Measurements from ENCODE around the gene APPBP2. TPM values are rescaled to one million over a fixed set of nuclear protein-coding genes. Genes with fewer than 3 reads are reported as not detected.

Gene APPBP2
- total and polyA plus RNA-seq, 2 of the 8 experiments (the other 6 are each of a cell fraction or from before 2014, with no cell fraction given) = 3.3 to 18.0 TPM

- no peak overlapping the region for H3K4me2 ChIP-seq (ENCODE audit: insufficient read depth in 1 of 2, low read depth in 2 of 2, low read length in 2 of 2)
- ChIA-PET POLR2A (ENCODE audit: partially characterized antibody) (no interaction called here), CTCF (ENCODE audit: partially characterized antibody) (interaction anchor here (0.6 to 1.3 kb wide), 2 partner anchors 19 to 196 kb away, joined by 3 read pairs; no protein-coding TSS in a partner anchor)
- FAIRE-seq (no peak), DNase-seq (ENCODE audit: low read depth in 1 of 2, low spot score in 2 of 2) (no peak)
- H3K4me3 ChIP-seq (ENCODE audit: extremely low read depth in 1 of 4, insufficient read depth in 2 of 4, low read depth in 3 of 4, low read length in 4 of 4) = no peak overlapping the region
- no peaks in the 10 kb centered on the region for H4K20me1 ChIP-seq (replicated peaks in 1 of 2; ENCODE audit: control insufficient read depth in 1 of 2, insufficient read depth in 2 of 2, low read length in 2 of 2)
- no peak overlapping the region for H3K18ac ChIP-seq (ENCODE audit: extremely low read depth, low read length)
- no peak overlapping the region for H2BK120ac ChIP-seq (replicated peaks; ENCODE audit: low read depth, low read length)
- 100% methylated on average over 4 of the region's 4 CpGs; no CpG with 5 or more reads in 1 of the 2 experiments for WGBS, 2 experiments (ENCODE audit: extremely low coverage in 1 of 2, insufficient coverage in 1 of 2, insufficient read length in 1 of 2, insufficient replicate concordance in 2 of 2, low coverage in 1 of 2, low lambda C conversion rate in 2 of 2, missing lambda C conversion rate in 1 of 2)
- no peak overlapping the region for H2AK5ac ChIP-seq (ENCODE audit: low read depth, low read length)
- H4K91ac ChIP-seq (replicated peaks; ENCODE audit: insufficient read length, low read length) = no peak overlapping the region
- H3K27me3 ChIP-seq (replicated peaks in 1 of 4; ENCODE audit: control insufficient read depth in 3 of 4, extremely low read depth in 1 of 4, insufficient read depth in 3 of 4, low read length in 3 of 4) = no peaks in the 10 kb centered on the region
- no peak overlapping the region for H2BK20ac ChIP-seq (ENCODE audit: low read length)
- no peak overlapping the region for H3K56ac ChIP-seq (replicated peaks; ENCODE audit: insufficient read length, low read depth, low read length)
- H3K9ac ChIP-seq (replicated peaks in 1 of 4; ENCODE audit: extremely low read depth in 1 of 4, low read depth in 3 of 4, low read length in 3 of 4) = no peak overlapping the region
- H2BK5ac ChIP-seq (ENCODE audit: low read depth, low read length) = no peak overlapping the region
- H3K23ac ChIP-seq (ENCODE audit: insufficient read length) = no peak overlapping the region
- H3K79me1 ChIP-seq (ENCODE audit: low read depth, low read length) = no peaks in the 10 kb centered on the region
- no peak for TF ChIP-seq HDAC2 (IDR thresholded peaks at IDR 0.05; ENCODE audit: borderline replicate concordance in 1 of 2, low read depth in 2 of 2, low read length in 2 of 2)
- peaks cover 6 to 9% of the 10 kb centered on the region in 2 experiments; a peak in 1 of 4 replicates for H3K9me3 ChIP-seq (ENCODE audit: insufficient read depth in 2 of 2, low read depth in 1 of 2, low read length in 1 of 2)
- no peak overlapping the region for H2BK15ac ChIP-seq (ENCODE audit: low read length)
- no peak overlapping the region for H3K27ac ChIP-seq (ENCODE audit: low read depth, low read length)
- no peak overlapping the region for H2BK12ac ChIP-seq (ENCODE audit: low read depth, low read length)
- H3K79me2 ChIP-seq (ENCODE audit: control insufficient read depth in 1 of 2, insufficient read depth in 2 of 2, low read length in 2 of 2) = no peaks in the 10 kb centered on the region
- H3K23me2 ChIP-seq (ENCODE audit: low read depth, low read length) = no peaks in the 10 kb centered on the region
- no peak overlapping the region for H2AFZ ChIP-seq (ENCODE audit: low read length)
- no peak overlapping the region for H3K14ac ChIP-seq (ENCODE audit: insufficient read length)
- H3K4me1 ChIP-seq (replicated peaks in 1 of 4; ENCODE audit: control insufficient read depth in 3 of 4, insufficient read depth in 4 of 4, low read length in 3 of 4) = no peaks in the 10 kb centered on the region
- no peak overlapping the region for H4K5ac ChIP-seq (ENCODE audit: insufficient read length, low read depth, low read length)
- H3K4ac ChIP-seq (replicated peaks; ENCODE audit: insufficient read length, low read depth, low read length) = no peak overlapping the region
- peaks cover 0 to 18% (median 0%) of the 10 kb centered on the region in 4 experiments; a peak in 3 of 8 replicates for H3K36me3 ChIP-seq (ENCODE audit: control insufficient read depth in 2 of 4, insufficient read depth in 4 of 4, low read length in 3 of 4)
- H4K8ac ChIP-seq (ENCODE audit: extremely low read depth, insufficient read depth, low read length) = no peak overlapping the region
These were observed 44.4 kb downstream of the APPBP2 start for GRCh38 chr17:60481604-60482003.

Data from H1 (cell line).